ENCODE results near the gene HSPBAP1.

- TF ChIP-seq ZC3H10 (CRISPR knock-in tag; IDR thresholded peaks at IDR 0.05) (no peak), ZNF565 (CRISPR knock-in tag; conservative IDR thresholded peaks at IDR 0.05; ENCODE audit: low read depth) (no peak), PPARA (CRISPR knock-in tag; IDR thresholded peaks at IDR 0.05; ENCODE audit: borderline replicate concordance) (no peak), RARB (CRISPR knock-in tag; IDR thresholded peaks at IDR 0.05) (no peak), TOX (CRISPR knock-in tag; IDR thresholded peaks at IDR 0.05; ENCODE audit: borderline replicate concordance) (no peak), OSR1 (CRISPR knock-in tag; IDR thresholded peaks at IDR 0.05) (no peak), PATZ1 (CRISPR knock-in tag; IDR thresholded peaks at IDR 0.05; ENCODE audit: borderline replicate concordance) (no peak), ARNTL (CRISPR knock-in tag; IDR thresholded peaks at IDR 0.05; ENCODE audit: borderline replicate concordance, low read depth) (no peak), TSHZ2 (CRISPR knock-in tag; IDR thresholded peaks at IDR 0.05) (no peak), TCF4 (CRISPR knock-in tag; IDR thresholded peaks at IDR 0.05; ENCODE audit: borderline replicate concordance) (no peak), ZNF8 (CRISPR knock-in tag; IDR thresholded peaks at IDR 0.05) (no peak), POU6F1 (CRISPR knock-in tag; IDR thresholded peaks at IDR 0.05; ENCODE audit: borderline replicate concordance, low read depth) (no peak)
Measured at GRCh38 chr3:122795674-122796195, 2.1 kb upstream of the HSPBAP1 start.

Data from SK-N-SH treated with all-trans-retinoic acid at 6 μM for 48 hours (cell line).